ENCODE results near the gene IL17C. TPM values are rescaled to one million over a fixed set of nuclear protein-coding genes. Genes with fewer than 3 reads are reported as not detected.

IL17C gene
- total RNA-seq, 1 experiment from 2014 or later, result not detected

- intact Hi-C loops (cut with micrococcal nuclease), result no loop called here
- Histone ChIP-seq H3F3A (ENCODE audit: low read length, unreplicated experiment) (no peaks in the 10 kb centered on the region), H3K27ac (ENCODE audit: low read length) (no peak overlapping the region), H3K27me3 (ENCODE audit: low read length) (no peaks in the 10 kb centered on the region), H3K4me1 (ENCODE audit: insufficient read depth, low read length) (no peaks in the 10 kb centered on the region; the same call in 1 of the 2 replicates), H2AFZ (ENCODE audit: low read length) (no peak overlapping the region), H3K36me3 (ENCODE audit: low read depth, low read length) (no peaks in the 10 kb centered on the region), H3K9me2 (replicated peaks; ENCODE audit: low read length) (no peaks in the 10 kb centered on the region), H3K9ac (ENCODE audit: low read length) (no peak overlapping the region), H3K4me3 (ENCODE audit: low read length) (no peak overlapping the region), H3K79me2 (ENCODE audit: low read length) (peaks cover 13% of the 10 kb centered on the region), H3K9me3 (ENCODE audit: low read length) (no peaks in the 10 kb centered on the region), H4K20me1 (ENCODE audit: low read length) (0 out of 2 replicates have a peak, but pooled peaks cover 3% of the 10 kb centered on the region), H3K4me2 (ENCODE audit: low read length) (no peak overlapping the region)
- CTCF ChIA-PET, result no interaction called here
- ATAC-seq, result no peak
- TF ChIP-seq EZH2phosphoT487 (IDR thresholded peaks at IDR 0.05; ENCODE audit: borderline replicate concordance, low read length) (no peak), EZH2 (IDR thresholded peaks at IDR 0.05; ENCODE audit: low read length, unreplicated experiment) (no peak), CTCF (conservative IDR thresholded peaks at IDR 0.05; ENCODE audit: low read depth, low read length) (no peak)
- POLR2A ChIA-PET (ENCODE audit: unreplicated experiment), result no interaction called here
- BruUV-seq (replicated peaks), result no TSS peak
- DNase-seq, result no peak
Observed at GRCh38 chr16:88657371-88657770, 19.0 kb downstream of the IL17C start.

- H3K4me3 ChIP-seq (ENCODE audit: low read length), result no peak overlapping the region
- ATAC-seq (no peak), DNase-seq (no peak)
- H3K4me1 ChIP-seq (ENCODE audit: insufficient read depth, low read length), result no peaks in the 10 kb centered on the region; the same call in 1 of the 2 replicates
- no peaks in the 10 kb centered on the region for H3K9me2 ChIP-seq (replicated peaks; ENCODE audit: low read length)
- TF ChIP-seq EZH2 (IDR thresholded peaks at IDR 0.05; ENCODE audit: low read length, unreplicated experiment) (no peak), EZH2phosphoT487 (IDR thresholded peaks at IDR 0.05; ENCODE audit: borderline replicate concordance, low read length) (no peak), CTCF (conservative IDR thresholded peaks at IDR 0.05; ENCODE audit: low read depth, low read length) (no peak)
- 0 out of 2 replicates have a peak, but pooled peaks cover 3% of the 10 kb centered on the region for H4K20me1 ChIP-seq (ENCODE audit: low read length)
- no peak overlapping the region for H2AFZ ChIP-seq (ENCODE audit: low read length)
- H3K4me2 ChIP-seq (ENCODE audit: low read length), result no peak overlapping the region
- ChIA-PET CTCF (no interaction called here), POLR2A (ENCODE audit: unreplicated experiment) (no interaction called here)
- intact Hi-C loops (cut with micrococcal nuclease), result no loop called here
- no TSS peak for BruUV-seq (replicated peaks)
- peaks cover 18% of the 10 kb centered on the region for H3K79me2 ChIP-seq (ENCODE audit: low read length)
- no peak overlapping the region for H3K27ac ChIP-seq (ENCODE audit: low read length)
- no peaks in the 10 kb centered on the region for H3K36me3 ChIP-seq (ENCODE audit: low read depth, low read length)
- H3K27me3 ChIP-seq (ENCODE audit: low read length), result no peaks in the 10 kb centered on the region
- H3K9me3 ChIP-seq (ENCODE audit: low read length), result no peaks in the 10 kb centered on the region
- H3F3A ChIP-seq (ENCODE audit: low read length, unreplicated experiment), result no peaks in the 10 kb centered on the region
- no peak overlapping the region for H3K9ac ChIP-seq (ENCODE audit: low read length)
Observed at GRCh38 chr16:88658714-88659113, 20.3 kb downstream of the IL17C start.

- no peak for ATAC-seq
- Histone ChIP-seq H3K4me3 (ENCODE audit: low read length) (no peak overlapping the region), H3K9ac (ENCODE audit: low read length) (no peak overlapping the region), H4K20me1 (ENCODE audit: low read length) (0 out of 2 replicates have a peak, but pooled peaks cover 3% of the 10 kb centered on the region), H3K79me2 (ENCODE audit: low read length) (peaks cover 18% of the 10 kb centered on the region), H3F3A (ENCODE audit: low read length, unreplicated experiment) (no peaks in the 10 kb centered on the region), H3K9me2 (replicated peaks; ENCODE audit: low read length) (no peaks in the 10 kb centered on the region), H3K36me3 (ENCODE audit: low read depth, low read length) (no peaks in the 10 kb centered on the region), H3K9me3 (ENCODE audit: low read length) (no peaks in the 10 kb centered on the region), H3K27me3 (ENCODE audit: low read length) (no peaks in the 10 kb centered on the region), H3K4me1 (ENCODE audit: insufficient read depth, low read length) (no peaks in the 10 kb centered on the region; the same call in 1 of the 2 replicates), H2AFZ (ENCODE audit: low read length) (no peak overlapping the region), H3K4me2 (ENCODE audit: low read length) (no peak overlapping the region), H3K27ac (ENCODE audit: low read length) (no peak overlapping the region)
- TF ChIP-seq CTCF (conservative IDR thresholded peaks at IDR 0.05; ENCODE audit: low read depth, low read length) (no peak), EZH2 (IDR thresholded peaks at IDR 0.05; ENCODE audit: low read length, unreplicated experiment) (no peak), EZH2phosphoT487 (IDR thresholded peaks at IDR 0.05; ENCODE audit: borderline replicate concordance, low read length) (no peak)
- CTCF ChIA-PET, result no interaction called here
- intact Hi-C loops (cut with micrococcal nuclease), result no loop called here
- DNase-seq, result no peak
- no TSS peak for BruUV-seq (replicated peaks)
- POLR2A ChIA-PET (ENCODE audit: unreplicated experiment), result no interaction called here
Observed at GRCh38 chr16:88659160-88659559, 20.8 kb downstream of the IL17C start.
